ENCODE results near the gene EEIG1.
A peak's percentile ranks its signal among the peaks of the same experiment; 100 is the strongest.
"Not testable (repeated sequence)": the region's sequence is repeated elsewhere in the genome, so short reads cannot be mapped to it uniquely, and the experiment has no call there.

EEIG1 gene

DNA sequence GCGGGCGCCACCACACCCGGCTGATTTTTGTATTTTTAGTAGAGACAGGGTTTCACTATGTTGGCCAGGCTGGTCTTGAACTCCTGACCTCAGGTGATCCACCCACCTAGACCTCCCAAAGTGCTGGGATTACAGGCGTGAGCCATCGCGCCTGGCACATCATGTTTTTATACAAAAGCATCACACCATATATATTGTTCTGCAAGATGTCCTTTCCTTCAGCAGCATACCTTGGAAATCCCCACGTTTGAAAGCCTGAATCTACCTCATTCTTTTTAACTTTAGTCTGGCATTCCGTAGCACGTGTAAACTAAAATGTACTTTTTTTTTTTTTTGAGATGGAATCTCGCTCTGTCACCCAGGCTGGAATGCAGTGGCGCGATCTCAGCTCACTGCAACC, 42.9 kb upstream of the EEIG1 start:
- DNase-seq; POLR2A ChIA-PET; H3K27me3 ChIP-seq (replicated peaks in 2 of 5; ENCODE audit: control insufficient read depth in 4 of 5, insufficient read depth in 5 of 5, low read length in 4 of 5); H3K4me3 ChIP-seq (ENCODE audit: control insufficient read depth in 1 of 7, extremely low read depth in 1 of 7, insufficient read depth in 4 of 7, low read depth in 2 of 7, low read length in 6 of 7); H3K36me3 ChIP-seq (ENCODE audit: control insufficient read depth in 4 of 4, insufficient read depth in 4 of 4, low read length in 3 of 4); H3K9me3 ChIP-seq (ENCODE audit: control extremely low read depth in 1 of 5, control insufficient read depth in 4 of 5, insufficient read depth in 2 of 5, low read depth in 1 of 5, low read length in 4 of 5); H3K27ac ChIP-seq (ENCODE audit: insufficient read depth in 1 of 2, low read depth in 1 of 2, low read length in 2 of 2, poor library complexity in 1 of 2, severe bottlenecking in 2 of 2): not testable (repeated sequence)
- 94% methylated on average over 6 of the region's 12 CpGs for WGBS (ENCODE audit: insufficient coverage)
- CTCF ChIA-PET = interaction anchor here (16.7 kb wide), 1 partner anchor 80 kb away, joined by 245 read pairs; the partner anchor contains the start of gene DPM2
- H3K4me1 ChIP-seq (ENCODE audit: control extremely low read depth in 1 of 4, control insufficient read depth in 4 of 4, insufficient read depth in 4 of 4, low read length in 3 of 4) = peaks cover 8 to 44% (median 33%) of the 10 kb centered on the region in 4 experiments

DNA sequence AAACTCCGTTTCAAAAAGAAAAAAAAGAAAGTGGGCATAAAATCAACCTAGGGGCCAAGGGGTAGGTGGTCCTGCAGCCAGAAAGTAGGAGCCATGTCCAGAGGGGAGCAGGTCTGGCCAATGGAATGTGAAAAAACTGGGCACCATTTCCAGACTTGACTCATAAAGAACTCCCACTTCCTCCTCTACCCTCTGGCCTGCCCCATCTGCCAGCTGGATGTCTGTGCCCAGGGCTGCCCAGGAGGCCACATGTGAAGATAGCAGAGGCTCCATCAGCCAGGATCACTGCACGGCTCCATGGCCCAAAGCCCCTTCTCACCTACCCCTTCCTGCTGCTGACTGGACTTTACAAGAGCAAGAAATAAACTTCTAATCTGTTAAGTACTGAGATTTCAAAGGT, 42.1 kb upstream of the EEIG1 start:
- H3K27ac ChIP-seq (ENCODE audit: insufficient read depth in 1 of 2, low read depth in 1 of 2, low read length in 2 of 2, poor library complexity in 1 of 2, severe bottlenecking in 2 of 2) = no peak overlapping the region
- 90% methylated on average over 2 of the region's 2 CpGs for WGBS (ENCODE audit: insufficient coverage)
- H3K4me1 ChIP-seq (ENCODE audit: control extremely low read depth in 1 of 4, control insufficient read depth in 4 of 4, insufficient read depth in 4 of 4, low read length in 3 of 4) = peaks cover 8 to 40% (median 29%) of the 10 kb centered on the region in 4 experiments
- POLR2A ChIA-PET = no interaction called here
- H3K9me3 ChIP-seq (ENCODE audit: control extremely low read depth in 1 of 5, control insufficient read depth in 4 of 5, insufficient read depth in 2 of 5, low read depth in 1 of 5, low read length in 4 of 5) = no peaks in the 10 kb centered on the region
- DNase-seq = no peak
- CTCF ChIA-PET = interaction anchor here (0.7 kb wide), 1 partner anchor 73 kb away, joined by 3 read pairs; no protein-coding TSS in a partner anchor
- no peaks in the 10 kb centered on the region for H3K27me3 ChIP-seq (replicated peaks in 2 of 5; ENCODE audit: control insufficient read depth in 4 of 5, insufficient read depth in 5 of 5, low read length in 4 of 5)
- H3K36me3 ChIP-seq (ENCODE audit: control insufficient read depth in 4 of 4, insufficient read depth in 4 of 4, low read length in 3 of 4) = no peaks in the 10 kb centered on the region
- no peak overlapping the region for H3K4me3 ChIP-seq (ENCODE audit: control insufficient read depth in 1 of 7, extremely low read depth in 1 of 7, insufficient read depth in 4 of 7, low read depth in 2 of 7, low read length in 6 of 7)

DNA sequence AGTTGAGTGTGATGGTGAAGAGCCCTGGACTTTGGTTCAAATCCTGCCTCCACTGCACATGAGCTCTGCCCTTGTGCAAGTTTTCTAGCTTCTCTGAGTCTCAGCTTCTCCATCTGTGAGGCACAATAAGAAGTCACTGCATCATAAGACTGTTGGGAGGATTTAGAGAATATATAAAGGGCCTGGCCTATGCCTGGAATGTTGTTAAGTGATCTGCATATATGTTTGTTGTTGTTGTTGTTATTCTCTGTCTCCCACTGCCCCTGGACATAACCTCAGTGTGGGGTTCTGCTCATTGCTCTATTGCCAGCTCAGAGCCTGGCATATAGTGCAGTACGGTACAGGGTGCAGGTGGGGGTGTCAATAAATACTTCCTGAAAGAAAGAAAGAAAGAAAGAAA, 40.3 kb upstream of the EEIG1 start:
- CTCF ChIA-PET = interaction anchor here (1.0 to 1.4 kb wide), 5 partner anchors 14 to 78 kb away, joined by 3 to 6 read pairs (median 4); partner anchors contain the start of gene NAIF1

DNA sequence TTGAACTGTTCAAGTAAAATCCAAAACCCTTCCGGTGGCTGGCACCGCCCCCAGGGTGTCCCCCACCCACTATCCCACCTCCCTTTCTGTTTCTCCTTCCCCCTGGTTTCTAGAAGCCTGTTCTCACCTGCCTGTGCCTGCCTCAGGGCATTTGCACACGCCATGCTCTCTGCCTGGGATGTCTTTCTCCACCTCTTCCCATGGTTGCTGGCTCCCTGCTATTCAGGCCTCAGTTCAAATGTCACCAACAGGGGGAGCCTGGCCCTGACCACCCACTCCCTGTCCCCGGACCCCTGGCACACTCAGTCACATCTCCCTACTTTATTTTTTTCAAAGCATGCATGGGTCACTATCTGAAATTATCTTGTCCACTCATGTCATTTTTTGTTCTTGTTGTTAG, 39.9 kb upstream of the EEIG1 start:
- H3K36me3 ChIP-seq (ENCODE audit: control insufficient read depth in 4 of 4, insufficient read depth in 4 of 4, low read length in 3 of 4) = no peaks in the 10 kb centered on the region
- no peak for DNase-seq
- 100% methylated on average over 4 of the region's 4 CpGs for WGBS (ENCODE audit: insufficient coverage)
- CTCF ChIA-PET = interaction anchor here (0.6 to 1.7 kb wide), 7 partner anchors 14 to 510 kb away, joined by 3 to 6 read pairs (median 3); partner anchors contain the start of gene NAIF1
- H3K4me3 ChIP-seq (ENCODE audit: control insufficient read depth in 1 of 7, extremely low read depth in 1 of 7, insufficient read depth in 4 of 7, low read depth in 2 of 7, low read length in 6 of 7) = no peak overlapping the region
- H3K4me1 ChIP-seq (ENCODE audit: control extremely low read depth in 1 of 4, control insufficient read depth in 4 of 4, insufficient read depth in 4 of 4, low read length in 3 of 4) = peaks cover 0 to 18% (median 9%) of the 10 kb centered on the region in 4 experiments
- no peaks in the 10 kb centered on the region for H3K9me3 ChIP-seq (ENCODE audit: control extremely low read depth in 1 of 5, control insufficient read depth in 4 of 5, insufficient read depth in 2 of 5, low read depth in 1 of 5, low read length in 4 of 5)
- POLR2A ChIA-PET = no interaction called here
- H3K27ac ChIP-seq (ENCODE audit: insufficient read depth in 1 of 2, low read depth in 1 of 2, low read length in 2 of 2, poor library complexity in 1 of 2, severe bottlenecking in 2 of 2) = no peak overlapping the region
- H3K27me3 ChIP-seq (replicated peaks in 2 of 5; ENCODE audit: control insufficient read depth in 4 of 5, insufficient read depth in 5 of 5, low read length in 4 of 5) = no peaks in the 10 kb centered on the region

More for the DNA sequence above, 40.3 kb upstream of the EEIG1 start:
- no peaks in the 10 kb centered on the region for H3K27me3 ChIP-seq (replicated peaks in 2 of 5; ENCODE audit: control insufficient read depth in 4 of 5, insufficient read depth in 5 of 5, low read length in 4 of 5)
- no peaks in the 10 kb centered on the region for H3K36me3 ChIP-seq (ENCODE audit: control insufficient read depth in 4 of 4, insufficient read depth in 4 of 4, low read length in 3 of 4)
- peaks cover 0 to 23% (median 14%) of the 10 kb centered on the region in 4 experiments for H3K4me1 ChIP-seq (ENCODE audit: control extremely low read depth in 1 of 4, control insufficient read depth in 4 of 4, insufficient read depth in 4 of 4, low read length in 3 of 4)
- POLR2A ChIA-PET = no interaction called here
- H3K27ac ChIP-seq (ENCODE audit: insufficient read depth in 1 of 2, low read depth in 1 of 2, low read length in 2 of 2, poor library complexity in 1 of 2, severe bottlenecking in 2 of 2) = no peak overlapping the region
- H3K9me3 ChIP-seq (ENCODE audit: control extremely low read depth in 1 of 5, control insufficient read depth in 4 of 5, insufficient read depth in 2 of 5, low read depth in 1 of 5, low read length in 4 of 5) = no peaks in the 10 kb centered on the region
- no peak for DNase-seq
- WGBS (ENCODE audit: insufficient coverage) = 100% methylated on average over 1 of the region's 1 CpG
- H3K4me3 ChIP-seq (ENCODE audit: control insufficient read depth in 1 of 7, extremely low read depth in 1 of 7, insufficient read depth in 4 of 7, low read depth in 2 of 7, low read length in 6 of 7) = no peak overlapping the region

DNA sequence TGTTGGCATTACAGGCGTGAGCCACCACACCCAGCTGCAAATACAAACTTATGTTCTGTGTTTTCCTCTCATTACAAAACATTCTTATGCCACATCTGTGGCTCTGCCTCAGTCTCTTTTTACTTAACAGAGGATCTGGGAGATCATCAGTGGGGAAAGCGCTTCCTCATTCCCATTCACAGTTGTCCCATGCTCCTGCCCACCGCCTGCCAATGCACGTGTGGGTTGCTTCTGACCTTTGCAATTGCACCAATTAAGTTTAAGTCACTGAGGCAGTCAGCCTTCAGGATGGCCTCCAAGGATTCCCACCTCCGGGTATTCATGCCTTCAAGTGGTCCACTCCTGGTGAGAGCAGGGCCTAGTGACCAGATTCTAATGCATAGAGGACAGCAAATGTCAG, 34.9 kb upstream of the EEIG1 start:
- CTCF ChIA-PET = interaction anchor here (1.8 kb wide), 1 partner anchor 9 kb away, joined by 10 read pairs; no protein-coding TSS in a partner anchor

DNA sequence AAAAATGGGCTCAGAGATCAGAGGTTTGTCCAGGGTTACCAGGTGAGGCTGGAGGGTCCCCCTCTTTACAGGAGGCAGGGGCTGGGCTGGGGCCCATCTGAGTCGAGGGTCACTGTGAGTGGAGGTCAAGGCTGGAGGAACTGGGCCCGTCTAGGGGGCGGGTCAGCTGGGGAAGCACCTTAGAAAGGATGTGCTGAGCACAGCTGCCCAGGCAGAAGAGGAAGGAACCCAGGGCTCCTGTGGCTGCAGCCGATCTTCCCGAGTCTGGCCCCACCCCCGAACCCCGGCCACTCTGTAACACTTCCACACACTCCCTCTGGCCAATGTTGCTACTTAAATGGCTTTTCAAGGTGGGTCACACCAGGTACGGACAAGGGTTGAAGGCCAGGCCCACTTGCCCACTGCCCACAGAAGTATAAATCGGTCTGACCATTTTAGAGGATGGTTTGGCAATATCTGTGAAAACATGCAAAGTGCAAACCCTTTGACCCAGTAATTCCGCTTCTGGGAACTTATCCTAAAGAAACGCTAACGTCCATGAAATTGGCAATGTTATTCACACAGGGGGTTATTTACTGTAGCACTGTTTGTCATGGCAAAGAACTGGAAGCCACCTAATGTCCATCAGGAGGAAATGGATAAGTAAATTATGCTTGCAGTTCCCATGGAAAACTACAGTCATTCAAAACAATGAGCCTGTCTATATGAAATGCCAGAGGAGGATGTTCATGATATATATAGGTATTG, 30.5 kb upstream of the EEIG1 start:
- no peaks in the 10 kb centered on the region for H3K27me3 ChIP-seq (replicated peaks in 2 of 5; ENCODE audit: control insufficient read depth in 4 of 5, insufficient read depth in 5 of 5, low read length in 4 of 5)
- H3K4me1 ChIP-seq (ENCODE audit: control extremely low read depth in 1 of 4, control insufficient read depth in 4 of 4, insufficient read depth in 4 of 4, low read length in 3 of 4) = peaks cover 4 to 32% (median 22%) of the 10 kb centered on the region in 4 experiments
- H3K9me3 ChIP-seq (ENCODE audit: control extremely low read depth in 1 of 5, control insufficient read depth in 4 of 5, insufficient read depth in 2 of 5, low read depth in 1 of 5, low read length in 4 of 5) = no peaks in the 10 kb centered on the region
- no peaks in the 10 kb centered on the region for H3K36me3 ChIP-seq (ENCODE audit: control insufficient read depth in 4 of 4, insufficient read depth in 4 of 4, low read length in 3 of 4)
- ChIA-PET CTCF (no interaction called here), POLR2A (no interaction called here)
- peak in 2 of 3 donors; percentile 38 to 49 for DNase-seq
- H3K4me3 ChIP-seq (ENCODE audit: control insufficient read depth in 1 of 7, extremely low read depth in 1 of 7, insufficient read depth in 4 of 7, low read depth in 2 of 7, low read length in 6 of 7) = peak overlapping the region in 2 of 7 experiments; percentile 5 to 16
- 22% methylated on average over 8 of the region's 12 CpGs for WGBS (ENCODE audit: insufficient coverage)
- H3K27ac ChIP-seq (ENCODE audit: insufficient read depth in 1 of 2, low read depth in 1 of 2, low read length in 2 of 2, poor library complexity in 1 of 2, severe bottlenecking in 2 of 2) = no peak overlapping the region

More for the DNA sequence above, 34.9 kb upstream of the EEIG1 start:
- no peak for DNase-seq
- Histone ChIP-seq H3K27me3 (replicated peaks in 2 of 5; ENCODE audit: control insufficient read depth in 4 of 5, insufficient read depth in 5 of 5, low read length in 4 of 5) (no peaks in the 10 kb centered on the region), H3K4me3 (ENCODE audit: control insufficient read depth in 1 of 7, extremely low read depth in 1 of 7, insufficient read depth in 4 of 7, low read depth in 2 of 7, low read length in 6 of 7) (no peak overlapping the region), H3K36me3 (ENCODE audit: control insufficient read depth in 4 of 4, insufficient read depth in 4 of 4, low read length in 3 of 4) (no peaks in the 10 kb centered on the region), H3K9me3 (ENCODE audit: control extremely low read depth in 1 of 5, control insufficient read depth in 4 of 5, insufficient read depth in 2 of 5, low read depth in 1 of 5, low read length in 4 of 5) (no peaks in the 10 kb centered on the region), H3K4me1 (ENCODE audit: control extremely low read depth in 1 of 4, control insufficient read depth in 4 of 4, insufficient read depth in 4 of 4, low read length in 3 of 4) (peaks cover 0 to 12% (median 9%) of the 10 kb centered on the region in 4 experiments), H3K27ac (ENCODE audit: insufficient read depth in 1 of 2, low read depth in 1 of 2, low read length in 2 of 2, poor library complexity in 1 of 2, severe bottlenecking in 2 of 2) (no peak overlapping the region)
- 92% methylated on average over 4 of the region's 5 CpGs for WGBS (ENCODE audit: insufficient coverage)
- POLR2A ChIA-PET = no interaction called here

DNA sequence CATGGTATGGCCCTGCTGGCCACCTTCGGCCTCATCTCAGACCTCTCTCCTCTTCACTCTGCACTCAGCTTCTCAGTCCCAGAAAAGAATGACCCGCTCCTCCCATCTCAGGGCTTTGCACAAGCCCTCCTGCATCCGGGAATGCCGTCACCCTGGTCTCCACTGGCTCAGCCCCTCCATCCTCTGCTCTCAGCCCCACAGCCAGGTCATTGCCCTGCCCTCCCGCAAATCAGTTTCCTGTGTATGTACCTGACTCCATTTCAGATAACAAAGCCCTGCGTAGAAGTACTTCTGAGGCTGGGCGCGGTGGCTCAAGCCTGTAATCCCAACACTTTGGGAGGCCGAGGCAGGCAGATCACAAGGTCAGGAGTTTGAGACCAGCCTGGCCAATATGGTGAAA, 28.9 kb upstream of the EEIG1 start:
- POLR2A ChIA-PET = no interaction called here
- no peak for DNase-seq
- H3K4me1 ChIP-seq (ENCODE audit: control extremely low read depth in 1 of 4, control insufficient read depth in 4 of 4, insufficient read depth in 4 of 4, low read length in 3 of 4) = peaks cover 5 to 43% (median 32%) of the 10 kb centered on the region in 4 experiments
- H3K4me3 ChIP-seq (ENCODE audit: control insufficient read depth in 1 of 7, extremely low read depth in 1 of 7, insufficient read depth in 4 of 7, low read depth in 2 of 7, low read length in 6 of 7) = no peak overlapping the region
- H3K36me3 ChIP-seq (ENCODE audit: control insufficient read depth in 4 of 4, insufficient read depth in 4 of 4, low read length in 3 of 4) = no peaks in the 10 kb centered on the region
- H3K27me3 ChIP-seq (replicated peaks in 2 of 5; ENCODE audit: control insufficient read depth in 4 of 5, insufficient read depth in 5 of 5, low read length in 4 of 5) = no peaks in the 10 kb centered on the region
- CTCF ChIA-PET = interaction anchor here (1.1 kb wide), 1 partner anchor 9 kb away, joined by 5 read pairs; no protein-coding TSS in a partner anchor
- no peak overlapping the region for H3K27ac ChIP-seq (ENCODE audit: insufficient read depth in 1 of 2, low read depth in 1 of 2, low read length in 2 of 2, poor library complexity in 1 of 2, severe bottlenecking in 2 of 2)
- no peaks in the 10 kb centered on the region for H3K9me3 ChIP-seq (ENCODE audit: control extremely low read depth in 1 of 5, control insufficient read depth in 4 of 5, insufficient read depth in 2 of 5, low read depth in 1 of 5, low read length in 4 of 5)
- 96% methylated on average over 8 of the region's 9 CpGs for WGBS (ENCODE audit: insufficient coverage)

All from common myeloid progenitor, CD34-positive (primary cell).